Ovary (tissue), 3 donors: ENCODE data around the gene DCTD.

Source experiments
- CTCF ChIP-seq, 3 donors: fragments of 450-650 bp in 2 of 3; fragments of 200-600 bp in 1 of 3; IDR thresholded peaks; one replicate each; pipeline versions ENCODE4 v1.5.1 to v1.8.0; 2016 to 2022; ENCODE audit warnings: antibody characterized with exemption in 3 of 3, mild to moderate bottlenecking in 1 of 3
- POLR2A ChIP-seq: fragments of 450-650 bp; IDR thresholded peaks from one replicate; pipeline ENCODE4 v1.6.1; 2017; ENCODE audit warnings: antibody characterized with exemption, mild to moderate bottlenecking, moderate library complexity
- donor health status: DM: no; HTN: no; CAD: no.

GRCh38 chr4:182871616-182872015 is 45.6 kb downstream of the DCTD start:
- TF ChIP-seq CTCF (IDR thresholded peaks at IDR 0.05) (no peak), POLR2A (no peak)
